SK-N-SH (cell line): ENCODE measurements around the gene ZPLD1. TPM values are rescaled to one million over a fixed set of nuclear protein-coding genes. Genes with fewer than 3 reads are reported as not detected.

Experiments used
- CTCF ChIA-PET: fragments of 300-600, 350-600 bp; formaldehyde crosslinking; extraction: SDS; loops from one replicate; lab custom pipeline; 2021; lab: Yijun Ruan, JAX
- POLR2A ChIA-PET: fragments of 350-600 bp; sonication (Branson Sonifier 250); formaldehyde crosslinking; extraction: SDS; loops from one replicate; lab custom pipeline; 2020; ENCODE audit warnings: antibody characterized with exemption, inconsistent platforms; lab: Yijun Ruan, JAX
- DNase-seq: peaks from one replicate; pipeline ENCODE4 v3.0.0; 2012
- H2AFZ ChIP-seq: fragments of 200-600 bp; sonication (generic); 2 replicates; pipeline ENCODE4 v1.8.1; 2016; ENCODE audit warnings: antibody characterized with exemption, mild to moderate bottlenecking, low read depth
- H3F3A ChIP-seq: fragments of 200-600 bp; sonication (generic); replicated peaks from 2 replicates; pipeline ENCODE3; 2016; ENCODE audit warnings: antibody characterized with exemption, mild to moderate bottlenecking; ENCODE audit not compliant: insufficient read depth
- H3K27ac ChIP-seq, 2 experiments: fragments of 200-500 bp in 1 of 2; fragments of 200-600 bp in 1 of 2; sonication (Bioruptor generic) in 1 of 2; sonication (generic), shearing (Covaris generic) in 1 of 2; 2 replicates each; pipeline versions ENCODE4 v1.5.1 to v1.6.1; 2014 to 2016; ENCODE audit warnings: low read depth in 2 of 2, inconsistent platforms in 1 of 2, low read length in 1 of 2, mild to moderate bottlenecking in 1 of 2, mixed read lengths in 1 of 2
- H3K27me3 ChIP-seq: fragments of 200-600 bp; sonication (generic), shearing (Covaris generic); 2 replicates; pipeline ENCODE4 v1.6.1; 2016; ENCODE audit warnings: mixed run types; ENCODE audit not compliant: insufficient read depth
- H3K36me3 ChIP-seq, 2 experiments: fragments of 200-500 bp in 1 of 2; fragments of 200-600 bp in 1 of 2; sonication (Bioruptor generic) in 1 of 2; sonication (generic) in 1 of 2; replicated peaks in 1 of 2; 2 replicates each; pipeline versions ENCODE3 to v1.5.1; 2014 to 2016; ENCODE audit warnings: low read length in 1 of 2, mild to moderate bottlenecking in 1 of 2; ENCODE audit not compliant: insufficient read depth in 2 of 2, control insufficient read depth in 1 of 2
- H3K4me1 ChIP-seq, 2 experiments: fragments of 200-500 bp in 1 of 2; fragments of 200-600 bp in 1 of 2; sonication (Bioruptor generic) in 1 of 2; sonication (generic), shearing (Covaris generic) in 1 of 2; 2 replicates each; pipeline versions ENCODE4 v1.5.1 to v1.6.1; 2014 to 2016; ENCODE audit warnings: low read depth in 1 of 2, low read length in 1 of 2, mixed run types in 1 of 2; ENCODE audit not compliant: insufficient read depth in 2 of 2, control insufficient read depth in 1 of 2
- H3K4me2 ChIP-seq: fragments of 200-600 bp; sonication (generic), shearing (Covaris generic); 2 replicates; pipeline ENCODE4 v1.6.1; 2017; ENCODE audit warnings: mixed run types
- H3K4me3 ChIP-seq, 2 experiments: fragments of 200-500 bp in 1 of 2; fragments of 200-600 bp in 1 of 2; sonication (Bioruptor generic) in 1 of 2; sonication (generic), shearing (Covaris generic) in 1 of 2; 2 replicates each; pipeline versions ENCODE4 v1.5.1 to v1.8.1; 2014 to 2016; ENCODE audit warnings: low read depth in 2 of 2, inconsistent platforms in 1 of 2, low read length in 1 of 2, mild to moderate bottlenecking in 1 of 2, mixed read lengths in 1 of 2, moderate library complexity in 1 of 2
- H3K79me2 ChIP-seq: fragments of 200-600 bp; sonication (generic); 2 replicates; pipeline ENCODE4 v1.8.1; 2017; ENCODE audit warnings: mild to moderate bottlenecking; ENCODE audit not compliant: insufficient read depth
- H3K9ac ChIP-seq: fragments of 200-600 bp; sonication (generic); 2 replicates; pipeline ENCODE4 v1.6.1; 2017; ENCODE audit warnings: mixed run types
- H3K9me2 ChIP-seq: fragments of 200-600 bp; sonication (generic); 2 replicates; pipeline ENCODE4 v1.6.1; 2017; ENCODE audit warnings: mixed run types
- H3K9me3 ChIP-seq: fragments of 200-600 bp; sonication (generic); 2 replicates; pipeline ENCODE4 v1.6.1; 2017; ENCODE audit warnings: mixed run types, mild to moderate bottlenecking, moderate library complexity
- H4K20me1 ChIP-seq: fragments of 200-600 bp; sonication (generic); 2 replicates; pipeline ENCODE4 v1.6.1; 2017; ENCODE audit warnings: mild to moderate bottlenecking, mixed run types; ENCODE audit not compliant: insufficient read depth
- MEF2A ChIP-seq: IDR thresholded peaks from 2 replicates; pipeline ENCODE4 v1.4.0; 2012; ENCODE audit warnings: low read depth, borderline replicate concordance
- RAD21 ChIP-seq: IDR thresholded peaks from 2 replicates; pipeline ENCODE4 v1.6.1; 2012; ENCODE audit warnings: mild to moderate bottlenecking, low read length
- TAF1 ChIP-seq: IDR thresholded peaks from 2 replicates; pipeline ENCODE4 v1.6.1; 2012; ENCODE audit warnings: low read depth, mild to moderate bottlenecking, low read length, moderate library complexity, borderline replicate concordance
- TEAD4 ChIP-seq: IDR thresholded peaks from 2 replicates; pipeline ENCODE4 v1.4.0; 2012; ENCODE audit warnings: mild to moderate bottlenecking, borderline replicate concordance; ENCODE audit not compliant: insufficient read depth
- YY1 ChIP-seq: IDR thresholded peaks from 2 replicates; pipeline ENCODE4 v1.4.0; 2012; ENCODE audit warnings: low read depth, mild to moderate bottlenecking
- WGBS: methylation state at CpG from one replicate; pipeline ENCODE4 v1.1.6; 2017; ENCODE audit warnings: low lambda C conversion rate; 5-methylcytosine and 5-hydroxymethylcytosine counted together
- polyA plus RNA-seq, 3 experiments: library from polyadenylated mRNA; depleted of rRNA; stranded (reverse); fragments of >200 nt; gene quantifications; 2 replicates each; pipeline ENCODE4 v1.2.3, GENCODE V29; 2012
- TF ChIP-seq, protein P1 (sequence below): IDR thresholded peaks from 2 replicates; pipeline ENCODE4; 2012
- TF ChIP-seq, protein P2 (sequence below): IDR thresholded peaks from 2 replicates; pipeline ENCODE4 v1.4.0; 2012; ENCODE audit warnings: low read depth
- TF ChIP-seq, protein P3 (sequence below): fragments of 150-350 bp; IDR thresholded peaks from 2 replicates; pipeline ENCODE4 v1.6.1; 2016; ENCODE audit warnings: mild to moderate bottlenecking, low read depth, low read length
- TF ChIP-seq, protein P4 (sequence below): fragments of 200-600 bp; sonication (generic); IDR thresholded peaks from 2 replicates; pipeline ENCODE4 v1.6.1; 2017; ENCODE audit warnings: antibody characterized with exemption, mild to moderate bottlenecking, moderate library complexity

ZPLD1 gene
- polyA plus RNA-seq, 1 of the 3 experiments (the other 2 are of a cell fraction): not detected

DNA sequence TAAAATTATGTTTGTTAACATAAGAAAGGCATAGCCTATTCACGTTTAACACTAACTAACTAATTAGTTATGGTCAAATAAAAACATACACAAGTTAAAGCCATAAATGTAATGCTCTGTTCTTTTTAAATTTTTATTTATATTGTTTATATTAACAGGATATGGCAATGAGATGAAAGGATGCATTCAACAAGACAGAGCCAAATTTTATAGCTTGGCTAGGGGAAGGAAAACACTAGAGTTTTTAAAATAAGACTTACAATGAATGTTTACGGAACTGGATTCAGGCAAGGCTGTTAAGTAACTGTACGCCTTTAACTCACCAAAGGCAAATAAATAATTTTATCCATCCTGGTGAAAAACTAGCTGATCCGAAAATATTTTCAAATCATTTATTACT lies 86.4 kb downstream of the ZPLD1 start (continued):
- TF ChIP-seq, protein P1, sequence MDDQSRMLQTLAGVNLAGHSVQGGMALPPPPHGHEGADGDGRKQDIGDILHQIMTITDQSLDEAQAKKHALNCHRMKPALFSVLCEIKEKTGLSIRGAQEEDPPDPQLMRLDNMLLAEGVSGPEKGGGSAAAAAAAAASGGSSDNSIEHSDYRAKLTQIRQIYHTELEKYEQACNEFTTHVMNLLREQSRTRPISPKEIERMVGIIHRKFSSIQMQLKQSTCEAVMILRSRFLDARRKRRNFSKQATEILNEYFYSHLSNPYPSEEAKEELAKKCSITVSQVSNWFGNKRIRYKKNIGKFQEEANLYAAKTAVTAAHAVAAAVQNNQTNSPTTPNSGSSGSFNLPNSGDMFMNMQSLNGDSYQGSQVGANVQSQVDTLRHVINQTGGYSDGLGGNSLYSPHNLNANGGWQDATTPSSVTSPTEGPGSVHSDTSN: no peak
- TF ChIP-seq, protein P2, sequence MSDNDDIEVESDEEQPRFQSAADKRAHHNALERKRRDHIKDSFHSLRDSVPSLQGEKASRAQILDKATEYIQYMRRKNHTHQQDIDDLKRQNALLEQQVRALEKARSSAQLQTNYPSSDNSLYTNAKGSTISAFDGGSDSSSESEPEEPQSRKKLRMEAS: no peak
- TF ChIP-seq RAD21: no peak

DNA sequence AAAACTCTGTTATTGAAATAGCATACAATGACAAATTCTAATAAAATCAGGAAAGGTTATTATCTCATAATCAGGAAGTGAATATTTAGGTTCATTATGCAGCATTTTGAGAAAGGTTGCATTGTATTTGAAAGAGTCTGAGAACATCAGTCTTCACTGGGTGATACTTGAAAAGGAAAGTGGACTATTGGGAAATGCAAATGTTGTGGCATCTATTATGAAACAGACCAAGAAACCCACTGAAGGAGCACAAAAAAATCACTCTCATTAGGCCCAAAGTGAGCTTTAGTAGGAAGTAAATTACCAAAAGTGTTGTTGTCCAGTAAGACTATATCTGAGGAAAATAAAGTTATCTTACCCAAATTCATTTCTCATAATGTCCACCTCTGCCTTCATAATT lies 90.8 kb downstream of the ZPLD1 start:
- H3K4me1 ChIP-seq: no peaks in the 10 kb centered on the region; a peak in 1 of 4 replicates
- no peak for DNase-seq
- no peak overlapping the region for H3K4me2 ChIP-seq
- no peaks in the 10 kb centered on the region for H4K20me1 ChIP-seq
- CTCF ChIA-PET: interaction anchor here (1.0 to 6.2 kb wide), 5 partner anchors 11 to 723 kb away, joined by 4 to 46 read pairs (median 7); no protein-coding TSS in a partner anchor
- no peaks in the 10 kb centered on the region for H3F3A ChIP-seq
- H3K9me3 ChIP-seq: no peaks in the 10 kb centered on the region
- H3K9ac ChIP-seq: no peak overlapping the region
- H3K27ac ChIP-seq: no peak overlapping the region
- no peaks in the 10 kb centered on the region for H3K36me3 ChIP-seq
- no peaks in the 10 kb centered on the region for H3K27me3 ChIP-seq
- no peaks in the 10 kb centered on the region for H3K9me2 ChIP-seq
- POLR2A ChIA-PET: no interaction called here
- H2AFZ ChIP-seq: no peak overlapping the region
- H3K4me3 ChIP-seq: no peak overlapping the region
- TF ChIP-seq, protein P3, sequence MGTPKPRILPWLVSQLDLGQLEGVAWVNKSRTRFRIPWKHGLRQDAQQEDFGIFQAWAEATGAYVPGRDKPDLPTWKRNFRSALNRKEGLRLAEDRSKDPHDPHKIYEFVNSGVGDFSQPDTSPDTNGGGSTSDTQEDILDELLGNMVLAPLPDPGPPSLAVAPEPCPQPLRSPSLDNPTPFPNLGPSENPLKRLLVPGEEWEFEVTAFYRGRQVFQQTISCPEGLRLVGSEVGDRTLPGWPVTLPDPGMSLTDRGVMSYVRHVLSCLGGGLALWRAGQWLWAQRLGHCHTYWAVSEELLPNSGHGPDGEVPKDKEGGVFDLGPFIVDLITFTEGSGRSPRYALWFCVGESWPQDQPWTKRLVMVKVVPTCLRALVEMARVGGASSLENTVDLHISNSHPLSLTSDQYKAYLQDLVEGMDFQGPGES: no peak
- TF ChIP-seq, protein P4, sequence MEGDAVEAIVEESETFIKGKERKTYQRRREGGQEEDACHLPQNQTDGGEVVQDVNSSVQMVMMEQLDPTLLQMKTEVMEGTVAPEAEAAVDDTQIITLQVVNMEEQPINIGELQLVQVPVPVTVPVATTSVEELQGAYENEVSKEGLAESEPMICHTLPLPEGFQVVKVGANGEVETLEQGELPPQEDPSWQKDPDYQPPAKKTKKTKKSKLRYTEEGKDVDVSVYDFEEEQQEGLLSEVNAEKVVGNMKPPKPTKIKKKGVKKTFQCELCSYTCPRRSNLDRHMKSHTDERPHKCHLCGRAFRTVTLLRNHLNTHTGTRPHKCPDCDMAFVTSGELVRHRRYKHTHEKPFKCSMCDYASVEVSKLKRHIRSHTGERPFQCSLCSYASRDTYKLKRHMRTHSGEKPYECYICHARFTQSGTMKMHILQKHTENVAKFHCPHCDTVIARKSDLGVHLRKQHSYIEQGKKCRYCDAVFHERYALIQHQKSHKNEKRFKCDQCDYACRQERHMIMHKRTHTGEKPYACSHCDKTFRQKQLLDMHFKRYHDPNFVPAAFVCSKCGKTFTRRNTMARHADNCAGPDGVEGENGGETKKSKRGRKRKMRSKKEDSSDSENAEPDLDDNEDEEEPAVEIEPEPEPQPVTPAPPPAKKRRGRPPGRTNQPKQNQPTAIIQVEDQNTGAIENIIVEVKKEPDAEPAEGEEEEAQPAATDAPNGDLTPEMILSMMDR: no peak
- TF ChIP-seq TAF1: no peak
- H3K79me2 ChIP-seq: no peaks in the 10 kb centered on the region

DNA sequence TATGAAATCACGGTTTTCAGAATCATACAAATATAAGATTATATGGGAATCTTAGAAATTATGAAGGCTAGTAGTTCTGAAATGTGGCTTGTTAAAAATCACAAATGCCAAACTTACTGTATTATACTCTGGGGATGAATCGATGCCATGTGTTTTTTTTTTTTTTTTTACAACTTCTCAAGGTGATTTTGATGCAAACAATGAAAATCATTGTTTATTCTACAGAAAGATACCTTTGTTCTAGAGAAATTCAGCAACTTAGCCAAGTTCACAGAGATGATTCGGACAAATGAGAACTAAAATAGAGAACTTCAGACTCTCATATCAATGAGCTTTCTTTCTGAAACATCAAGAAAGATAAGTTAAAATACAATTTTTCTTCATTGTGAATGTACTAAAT lies 92.0 kb downstream of the ZPLD1 start:
- no peak for DNase-seq
- H3K4me3 ChIP-seq: no peak overlapping the region
- WGBS: 62% methylated on average over 3 of the region's 3 CpGs
- H3K36me3 ChIP-seq: no peaks in the 10 kb centered on the region
- no peak overlapping the region for H3K9ac ChIP-seq
- H3K4me2 ChIP-seq: no peak overlapping the region
- H2AFZ ChIP-seq: no peak overlapping the region; the same call in 1 of the 2 replicates
- POLR2A ChIA-PET: no interaction called here
- H3F3A ChIP-seq: no peaks in the 10 kb centered on the region
- TF ChIP-seq YY1 (no peak), TEAD4 (no peak), MEF2A (no peak), TAF1 (no peak)
- TF ChIP-seq, all 33 proteins: peak for 0
- H3K9me2 ChIP-seq: no peaks in the 10 kb centered on the region
- H3K79me2 ChIP-seq: no peaks in the 10 kb centered on the region
- H4K20me1 ChIP-seq: no peaks in the 10 kb centered on the region
- H3K4me1 ChIP-seq: no peaks in the 10 kb centered on the region; a peak in 1 of 4 replicates
- H3K27ac ChIP-seq: no peak overlapping the region
- no peaks in the 10 kb centered on the region for H3K9me3 ChIP-seq
- no peaks in the 10 kb centered on the region for H3K27me3 ChIP-seq
- CTCF ChIA-PET: interaction anchor here (1.3 to 6.2 kb wide), 6 partner anchors 64 to 724 kb away, joined by 3 to 46 read pairs (median 4); no protein-coding TSS in a partner anchor
